Measurements from ENCODE around the gene PPP1CA.

DNA sequence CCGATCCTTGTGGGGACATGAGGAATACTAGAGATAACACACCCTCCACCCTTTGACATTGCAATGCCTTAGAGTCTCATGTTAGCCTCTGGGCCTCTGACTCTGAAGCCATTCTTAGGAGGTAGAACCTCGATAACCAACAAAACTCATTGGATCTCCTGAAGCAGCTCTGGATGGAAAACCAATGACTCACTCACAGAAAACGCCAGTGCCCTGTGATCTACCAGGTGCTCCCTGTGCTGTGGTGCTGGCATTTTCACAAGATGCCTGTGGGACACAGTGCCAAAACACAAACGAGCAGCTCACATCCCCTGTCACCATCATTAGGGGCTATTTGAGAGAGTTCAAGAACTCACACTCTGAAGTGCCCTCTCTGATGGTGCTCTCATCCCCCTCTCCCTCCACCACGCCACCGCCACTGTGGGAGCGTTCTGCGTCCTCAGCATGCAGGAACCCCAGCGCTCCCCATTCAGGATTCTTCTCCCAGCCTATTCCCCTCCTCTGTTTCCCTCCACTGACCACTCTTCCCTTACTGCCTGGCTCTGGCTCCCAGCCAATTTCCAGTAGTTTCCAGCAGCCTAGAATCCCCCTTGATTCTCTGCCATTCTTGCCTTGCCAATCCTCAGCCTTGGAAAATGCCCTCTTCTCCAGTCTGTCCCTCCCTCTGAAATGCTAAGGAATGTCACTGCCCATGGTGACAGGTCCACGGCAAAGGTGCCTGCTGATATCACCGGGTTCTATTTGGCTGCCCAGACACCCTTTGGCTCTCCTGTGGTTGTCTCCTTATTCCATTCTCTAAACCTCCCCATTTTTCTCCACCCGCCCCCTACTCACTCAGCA, 43.6 kb downstream of the PPP1CA start:
- TF ChIP-seq, protein P1, sequence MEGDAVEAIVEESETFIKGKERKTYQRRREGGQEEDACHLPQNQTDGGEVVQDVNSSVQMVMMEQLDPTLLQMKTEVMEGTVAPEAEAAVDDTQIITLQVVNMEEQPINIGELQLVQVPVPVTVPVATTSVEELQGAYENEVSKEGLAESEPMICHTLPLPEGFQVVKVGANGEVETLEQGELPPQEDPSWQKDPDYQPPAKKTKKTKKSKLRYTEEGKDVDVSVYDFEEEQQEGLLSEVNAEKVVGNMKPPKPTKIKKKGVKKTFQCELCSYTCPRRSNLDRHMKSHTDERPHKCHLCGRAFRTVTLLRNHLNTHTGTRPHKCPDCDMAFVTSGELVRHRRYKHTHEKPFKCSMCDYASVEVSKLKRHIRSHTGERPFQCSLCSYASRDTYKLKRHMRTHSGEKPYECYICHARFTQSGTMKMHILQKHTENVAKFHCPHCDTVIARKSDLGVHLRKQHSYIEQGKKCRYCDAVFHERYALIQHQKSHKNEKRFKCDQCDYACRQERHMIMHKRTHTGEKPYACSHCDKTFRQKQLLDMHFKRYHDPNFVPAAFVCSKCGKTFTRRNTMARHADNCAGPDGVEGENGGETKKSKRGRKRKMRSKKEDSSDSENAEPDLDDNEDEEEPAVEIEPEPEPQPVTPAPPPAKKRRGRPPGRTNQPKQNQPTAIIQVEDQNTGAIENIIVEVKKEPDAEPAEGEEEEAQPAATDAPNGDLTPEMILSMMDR (IDR thresholded peaks at IDR 0.05), result no peak
- no peak for TF ChIP-seq POLR2A (IDR thresholded peaks at IDR 0.05)
